Stimulated activated CD4-positive, alpha-beta T cell treated with anti-CD3 and anti-CD28 coated beads, Interleukin-12 subunit alpha, Interleukin-12 subunit beta, amount 100 ng/mL, for 48 hours (primary cell): Measurements from ENCODE around the gene JAML.

ENCODE experiments used
- DNase-seq, 3 donors: peaks; one replicate each; pipeline ENCODE4 v3.0.0-alpha.2; 2020; ENCODE audit warnings: low read depth in 2 of 3, low spot score in 1 of 3

The JAML gene, protein sequence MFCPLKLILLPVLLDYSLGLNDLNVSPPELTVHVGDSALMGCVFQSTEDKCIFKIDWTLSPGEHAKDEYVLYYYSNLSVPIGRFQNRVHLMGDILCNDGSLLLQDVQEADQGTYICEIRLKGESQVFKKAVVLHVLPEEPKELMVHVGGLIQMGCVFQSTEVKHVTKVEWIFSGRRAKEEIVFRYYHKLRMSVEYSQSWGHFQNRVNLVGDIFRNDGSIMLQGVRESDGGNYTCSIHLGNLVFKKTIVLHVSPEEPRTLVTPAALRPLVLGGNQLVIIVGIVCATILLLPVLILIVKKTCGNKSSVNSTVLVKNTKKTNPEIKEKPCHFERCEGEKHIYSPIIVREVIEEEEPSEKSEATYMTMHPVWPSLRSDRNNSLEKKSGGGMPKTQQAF

GRCh38 chr11:118224511-118225188, at the start of gene JAML:
Gene JAML, minus strand, starts transcription at chr11:118225011. Its CDS starts 10,145 bp downstream, at chr11:118214866.
- peak in 2 of 3 donors; percentile 40 to 53 for DNase-seq

DNA sequence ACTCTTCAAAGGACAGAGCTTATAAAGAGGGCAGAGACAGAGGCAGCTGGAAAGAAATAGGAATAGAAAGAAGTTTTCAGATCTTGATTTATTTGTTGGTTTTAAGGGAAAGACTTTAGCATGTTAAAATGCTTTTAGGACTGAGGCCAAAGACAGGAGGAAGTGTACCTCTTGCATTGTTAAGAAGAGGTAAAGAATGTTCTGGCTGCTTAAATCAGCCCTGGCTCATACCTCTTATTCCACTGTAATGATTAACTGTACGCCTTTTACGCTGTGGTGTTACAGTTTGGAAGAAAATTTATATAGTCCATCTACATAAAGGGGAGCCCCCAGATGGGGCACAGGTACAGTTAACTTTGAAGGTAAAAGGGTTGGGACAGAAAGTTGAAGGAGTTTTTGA, 49.4 kb upstream of the JAML start:
- no peak for DNase-seq

- no peak for DNase-seq
Observed at GRCh38 chr11:118272001-118272400, 47.2 kb upstream of the JAML start.

GRCh38 chr11:118267486-118267885, 42.7 kb upstream of the JAML start:
- DNase-seq: no peak

DNA sequence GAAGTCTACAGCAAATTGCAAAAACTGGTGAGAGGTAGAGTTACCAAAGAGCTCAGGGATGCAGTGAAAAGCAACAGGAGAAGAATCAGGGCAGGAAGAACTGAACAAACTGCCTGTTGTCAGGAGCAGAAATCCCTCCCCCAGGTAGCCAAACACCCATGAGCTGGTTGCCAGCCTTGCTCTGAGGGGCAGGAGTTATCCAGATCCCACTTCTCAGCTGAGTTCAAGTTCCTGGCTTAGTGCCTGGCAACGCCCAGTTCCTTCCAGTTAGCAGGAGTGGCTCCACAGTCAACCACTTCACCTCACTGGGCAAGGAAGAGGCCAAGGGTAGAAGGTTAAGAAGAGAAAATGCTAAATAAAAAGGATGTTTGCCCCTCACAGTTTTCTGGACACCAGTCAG, 41.1 kb upstream of the JAML start:
- DNase-seq: no peak

DNA sequence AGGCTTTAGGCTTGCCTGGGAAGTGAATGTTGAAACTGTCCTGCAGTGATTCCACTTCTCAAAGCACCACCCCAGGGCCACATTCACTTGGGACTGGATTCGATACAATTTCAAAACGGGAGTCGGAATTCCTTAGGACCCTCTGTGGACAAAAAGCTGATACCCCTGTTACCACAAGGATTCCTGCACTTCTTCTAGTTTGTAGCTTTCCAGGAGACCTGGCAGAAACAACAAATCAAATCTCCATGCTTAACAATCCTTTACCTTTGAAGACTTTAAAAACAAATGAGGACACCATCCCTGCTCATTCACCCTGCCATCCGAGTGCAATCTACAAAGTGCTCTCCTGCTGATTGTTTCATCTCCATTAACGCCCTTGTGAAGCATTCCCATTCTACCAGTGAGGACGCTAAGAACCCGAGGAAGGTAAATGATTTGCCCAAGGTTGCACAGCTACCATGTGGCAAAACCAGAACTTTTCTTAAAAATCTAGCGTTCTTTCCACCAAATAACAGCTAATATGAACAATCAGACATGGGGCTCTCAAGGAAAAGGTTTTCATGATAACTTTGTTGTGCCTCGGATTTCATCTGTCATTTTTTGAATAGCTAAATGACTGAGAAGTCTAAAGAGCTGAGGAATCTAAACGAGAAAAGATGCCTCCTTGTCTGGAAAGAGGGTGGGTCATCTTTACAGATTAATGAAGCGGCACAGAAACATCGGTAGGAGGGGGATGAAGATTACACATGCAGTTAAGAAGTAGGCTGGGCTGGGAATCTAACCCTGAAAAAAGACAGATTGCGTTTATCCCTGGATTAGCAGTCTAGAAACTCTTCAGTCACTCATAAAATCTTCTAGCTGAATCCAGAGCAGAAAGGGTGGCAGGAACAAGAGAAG, 40.0 kb upstream of the JAML start:
- DNase-seq: no peak

DNA sequence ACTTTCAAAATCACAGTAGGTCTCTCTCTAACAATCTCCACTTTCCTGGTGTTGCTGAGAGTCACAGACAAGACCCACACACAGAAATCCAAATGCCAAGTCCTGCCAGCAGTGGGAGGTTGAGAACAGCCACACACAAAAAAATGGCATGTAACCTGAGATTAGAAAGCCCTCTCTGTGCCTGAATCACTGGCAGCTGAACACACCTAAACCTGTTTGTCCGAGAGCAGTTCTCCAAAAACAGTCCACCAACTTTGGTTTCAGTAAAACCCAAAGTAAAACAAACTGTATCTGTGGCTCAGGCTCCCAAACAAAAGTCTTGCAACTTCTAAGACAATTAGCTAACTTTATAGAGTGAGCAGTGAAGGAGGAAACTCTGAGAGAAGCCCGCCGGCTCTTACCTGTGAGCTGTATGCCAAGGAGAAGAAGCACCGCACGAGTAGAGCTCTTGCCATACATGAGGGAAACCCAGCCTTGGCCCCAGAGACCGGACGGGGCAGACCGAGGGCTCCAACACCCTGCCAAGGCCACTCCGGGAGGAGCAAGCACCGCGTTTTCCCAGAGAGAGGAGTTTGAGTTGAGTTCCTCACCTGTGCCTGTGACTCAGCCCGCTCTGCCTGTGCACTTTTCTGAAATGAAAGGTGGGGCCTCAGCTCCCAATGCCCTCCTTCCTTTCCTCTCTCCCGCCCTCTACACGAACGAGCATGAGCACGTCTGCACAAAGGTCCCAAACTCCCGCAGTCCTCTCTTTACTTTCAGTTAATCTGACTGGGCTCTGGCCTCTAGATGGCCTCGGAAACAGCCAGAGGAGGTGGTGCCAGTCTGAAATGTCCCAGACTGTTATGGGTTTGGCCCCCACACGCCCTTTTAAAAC, 39.1 kb upstream of the JAML start, which contains the start of gene MPZL2:
MPZL2 (minus strand) TSS at position 603 of the 874 bp plus-strand sequence; CDS start at position 459, 144 bp downstream.
- no peak for DNase-seq

DNA sequence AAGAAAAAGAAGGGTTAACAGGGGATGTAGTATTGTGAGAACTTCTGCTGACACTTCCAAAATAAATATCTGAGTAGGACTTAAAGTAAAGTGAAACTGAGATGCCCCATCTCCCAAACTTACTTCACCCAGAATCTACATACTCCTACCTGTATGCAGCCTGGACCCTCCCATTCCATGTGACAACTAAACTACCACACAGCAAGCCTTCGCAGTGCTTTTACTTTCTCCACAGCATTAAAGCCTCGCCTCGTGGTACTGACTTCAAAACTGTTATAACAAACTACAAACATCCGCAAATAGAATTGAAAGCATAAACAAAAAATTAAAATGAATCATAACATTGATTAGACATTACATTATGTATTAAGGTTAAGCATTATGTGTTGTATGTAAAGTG, 38.3 kb upstream of the JAML start:
- no peak for DNase-seq

DNA sequence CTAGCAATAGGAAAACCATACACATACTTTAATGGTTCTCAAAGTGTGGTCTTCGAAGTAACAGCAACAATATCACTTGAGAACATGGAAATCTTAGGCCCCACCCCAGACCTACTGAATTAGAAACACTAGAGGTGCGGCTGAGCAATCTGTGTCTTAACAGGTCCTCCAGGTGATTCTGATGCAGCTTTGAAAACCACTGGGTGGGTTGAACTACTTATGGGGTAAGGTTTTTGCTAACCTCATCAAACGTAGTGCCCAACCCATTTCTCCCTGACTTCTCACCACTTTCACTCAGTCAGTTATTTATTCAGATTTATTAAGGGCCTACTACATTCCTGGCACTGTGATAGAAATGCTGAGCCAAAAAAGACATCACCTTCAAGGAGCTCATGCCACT, 35.5 kb upstream of the JAML start:
- DNase-seq: no peak

- no peak for DNase-seq
Observed at GRCh38 chr11:118259138-118259537, 34.3 kb upstream of the JAML start.

- DNase-seq: no peak
Observed at GRCh38 chr11:118258410-118258809, 33.6 kb upstream of the JAML start.

- no peak for DNase-seq
Observed at GRCh38 chr11:118252688-118253087, 27.9 kb upstream of the JAML start.

DNA sequence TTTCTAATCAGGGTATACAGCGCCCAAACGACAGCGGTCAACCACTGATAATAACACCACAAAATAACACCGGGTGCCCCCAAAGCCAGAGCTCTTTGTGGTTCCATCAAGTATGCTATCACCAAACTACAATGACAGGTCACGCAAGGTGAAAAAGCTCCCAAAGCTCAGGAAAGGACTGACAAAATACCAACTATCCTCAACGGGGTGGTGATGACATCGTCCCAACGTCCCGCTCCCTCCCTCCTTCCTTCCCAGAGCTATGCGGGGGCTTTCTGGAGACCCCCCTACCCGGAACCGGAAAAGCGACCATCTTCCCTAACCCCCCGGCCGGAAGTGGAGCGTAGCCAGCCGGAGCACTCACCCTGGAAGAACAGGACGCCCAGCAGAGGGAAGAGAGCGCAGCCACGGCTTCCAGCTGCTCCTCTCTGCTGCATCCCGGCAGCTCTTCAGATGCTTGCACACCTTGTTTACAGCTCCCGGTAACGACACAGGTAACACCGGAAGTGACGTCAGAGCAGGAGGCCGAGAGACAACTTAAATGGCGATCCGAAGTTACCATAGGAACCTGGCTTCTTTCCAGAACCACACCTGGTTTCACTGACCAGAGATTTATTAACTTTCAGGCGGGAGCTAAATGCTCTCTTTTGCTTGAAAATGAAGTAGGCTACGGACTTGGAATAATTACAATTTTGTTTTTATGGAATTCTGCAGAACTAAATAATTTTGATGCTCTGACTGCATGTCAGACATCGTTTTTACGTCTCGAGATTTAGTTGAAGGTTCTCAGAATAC, 27.2 kb upstream of the JAML start, which contains the start of gene MPZL3:
MPZL3 (minus strand) TSS at position 508 of the 795 bp plus-strand sequence; CDS start at position 437, 71 bp downstream.
- peak; percentile 71 to 76 (median 72) for DNase-seq

- no peak for DNase-seq
Observed at GRCh38 chr11:118247041-118247440, 22.2 kb upstream of the JAML start.

- DNase-seq: no peak
Observed at GRCh38 chr11:118245936-118246562, 21.2 kb upstream of the JAML start.

DNA sequence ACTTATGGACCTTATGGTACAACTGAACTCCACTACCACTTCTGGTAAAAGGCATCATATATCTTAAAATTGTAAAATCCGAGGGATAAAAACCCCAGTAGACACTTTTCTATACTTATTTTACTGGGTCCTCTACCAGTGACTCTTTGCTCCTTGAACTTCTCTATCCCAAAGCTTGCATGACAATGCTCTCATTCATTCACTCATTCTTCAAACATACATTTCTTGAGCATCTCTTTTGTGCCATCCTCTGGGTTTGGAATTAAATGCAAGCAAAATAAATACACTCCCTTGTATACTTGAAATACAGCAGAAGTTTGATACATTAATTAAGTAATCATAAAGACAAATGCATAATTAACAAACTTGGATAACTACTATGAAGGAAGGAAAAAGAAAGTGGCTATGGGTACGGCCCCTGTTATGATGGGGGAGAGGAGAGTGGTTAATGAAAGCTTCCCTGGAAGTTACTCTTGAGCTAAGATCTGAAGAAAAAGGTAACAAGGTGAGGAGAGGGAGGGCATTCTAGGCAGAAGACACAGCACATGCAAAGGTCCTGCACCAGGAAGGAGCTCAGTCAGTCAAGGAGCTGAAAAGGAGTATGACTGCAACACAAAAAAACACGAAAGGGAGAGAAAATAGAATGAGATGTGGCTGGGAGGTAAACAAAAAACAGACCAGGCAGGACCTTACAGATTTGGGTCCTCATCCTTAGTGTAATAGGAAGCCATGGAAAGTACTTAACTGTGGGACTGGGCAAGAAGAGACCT, 19.4 kb upstream of the JAML start:
- no peak for DNase-seq

GRCh38 chr11:118243161-118243560, 18.4 kb upstream of the JAML start:
- DNase-seq: no peak

DNA sequence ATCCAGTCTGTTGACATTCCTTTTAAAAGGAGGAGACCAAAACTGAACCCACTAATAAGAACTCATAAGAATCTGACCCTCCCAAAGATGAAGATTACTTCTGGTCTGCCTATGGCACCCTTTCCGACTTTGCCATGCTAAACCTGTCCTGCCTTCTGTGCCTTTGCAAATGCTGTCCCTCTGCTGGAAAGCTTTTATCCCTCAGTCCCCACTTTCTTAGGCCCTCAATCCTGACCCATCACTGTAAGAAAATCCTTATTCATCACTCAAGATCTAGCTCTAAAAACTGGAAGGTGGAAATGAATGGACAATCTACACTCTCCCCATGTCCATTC, 16.9 kb upstream of the JAML start:
- DNase-seq: no peak
